HL-60 (cell line): Measurements from ENCODE around the gene MYPN.

ENCODE experiments used
- CTCF ChIP-seq: IDR thresholded peaks from one replicate; pipeline ENCODE4 v1.5.1; 2011; ENCODE audit warnings: low read length, control low read depth, inconsistent platforms; ENCODE audit not compliant: insufficient read depth
- POLR2AphosphoS5 ChIP-seq: IDR thresholded peaks from 2 replicates; pipeline ENCODE4 v1.6.1; 2012; ENCODE audit warnings: low read depth
- REST ChIP-seq: IDR thresholded peaks from 2 replicates; pipeline ENCODE4 v1.6.1; 2012; ENCODE audit warnings: low read depth; ENCODE audit not compliant: insufficient replicate concordance
- SPI1 ChIP-seq: IDR thresholded peaks from 2 replicates; pipeline ENCODE4 v1.6.1; 2012; ENCODE audit warnings: low read depth, mild to moderate bottlenecking, borderline replicate concordance

- TF ChIP-seq CTCF (no peak), POLR2AphosphoS5 (no peak), REST (no peak), SPI1 (no peak)
Measured at GRCh38 chr10:68230268-68230667, 121.0 kb downstream of the MYPN start.
